GM10847 (cell line): ENCODE results near the gene ZBTB25.

Experiments used
- POLR2A ChIP-seq: IDR thresholded peaks from 2 replicates; pipeline ENCODE4 v1.6.1; 2011; ENCODE audit not compliant: insufficient read length; ENCODE audit errors: extremely low read depth

The ZBTB25 gene

GRCh38 chr14:64405295-64405694 lies 98.3 kb downstream of the ZBTB25 start:
- TF ChIP-seq POLR2A = no peak

GRCh38 chr14:64401949-64402348 lies 101.7 kb downstream of the ZBTB25 start:
- no peak for TF ChIP-seq POLR2A

- TF ChIP-seq POLR2A = no peak
Observed at GRCh38 chr14:64400829-64401459, 102.7 kb downstream of the ZBTB25 start.
